Liver (tissue), 9 donors: ENCODE results near the gene COL27A1. TPM values are rescaled to one million over a fixed set of nuclear protein-coding genes. Genes with fewer than 3 reads are reported as not detected.

Experiments used
- DNase-seq: peaks from one replicate; pipeline ENCODE4 v3.0.0-alpha.2; 2017; ENCODE audit warnings: low spot score
- H3K27ac ChIP-seq, 2 donors: one replicate each; pipeline ENCODE4 v1.7.0; 2013; ENCODE audit warnings: inconsistent platforms in 2 of 2, low read length in 2 of 2, control low read depth in 1 of 2, low read depth in 1 of 2, mild to moderate bottlenecking in 1 of 2
- H3K27me3 ChIP-seq, 4 donors: one replicate each; pipeline versions ENCODE4 v1.6.1 to v1.7.0; 2013; ENCODE audit warnings: low read length in 3 of 4, inconsistent platforms in 1 of 4, mild to moderate bottlenecking in 1 of 4, moderate library complexity in 1 of 4; ENCODE audit not compliant: control insufficient read depth in 4 of 4, insufficient read depth in 4 of 4
- H3K36me3 ChIP-seq, 4 donors: one replicate each; pipeline versions ENCODE4 v1.6.1 to v1.7.0; 2013; ENCODE audit warnings: low read length in 3 of 4, mild to moderate bottlenecking in 3 of 4, low read depth in 1 of 4, moderate library complexity in 1 of 4; ENCODE audit not compliant: control insufficient read depth in 4 of 4, insufficient read depth in 3 of 4
- H3K4me1 ChIP-seq, 4 donors: one replicate each; pipeline versions ENCODE4 v1.6.1 to v1.7.0; 2013; ENCODE audit warnings: low read length in 3 of 4, mild to moderate bottlenecking in 3 of 4, moderate library complexity in 1 of 4; ENCODE audit not compliant: control insufficient read depth in 4 of 4, insufficient read depth in 4 of 4
- H3K4me3 ChIP-seq, 3 donors: one replicate each; pipeline versions ENCODE4 v1.6.1 to v1.7.0; 2013; ENCODE audit warnings: low read length in 3 of 3, control low read depth in 1 of 3, low read depth in 1 of 3, mild to moderate bottlenecking in 1 of 3
- H3K9ac ChIP-seq, 2 donors: one replicate each; pipeline ENCODE4 v1.7.0; 2013; ENCODE audit warnings: low read length in 2 of 2, mild to moderate bottlenecking in 2 of 2, moderate library complexity in 2 of 2, control low read depth in 1 of 2, low read depth in 1 of 2
- H3K9me3 ChIP-seq, 4 donors: one replicate each; pipeline versions ENCODE4 v1.6.1 to v1.7.0; 2013; ENCODE audit warnings: low read length in 3 of 4; ENCODE audit not compliant: control insufficient read depth in 4 of 4
- ATF3 ChIP-seq: IDR thresholded peaks from 2 replicates; pipeline ENCODE4 v1.6.1; 2016; ENCODE audit warnings: antibody characterized with exemption
- CTCF ChIP-seq: fragments of 150-350 bp; IDR thresholded peaks from 2 replicates; pipeline ENCODE4 v1.5.1; 2017; ENCODE audit warnings: improper control_type of control experiment, low read depth, low read length; ENCODE audit not compliant: missing input control
- FOXA2 ChIP-seq: IDR thresholded peaks from 2 replicates; pipeline ENCODE4 v1.6.1; 2016; ENCODE audit warnings: antibody characterized with exemption
- JUND ChIP-seq, 2 donors: IDR thresholded peaks; 2 replicates each; pipeline ENCODE4 v1.6.1; 2016; ENCODE audit warnings: antibody characterized with exemption in 2 of 2
- MAX ChIP-seq: IDR thresholded peaks from 2 replicates; pipeline ENCODE4 v1.6.1; 2016; ENCODE audit warnings: antibody characterized with exemption
- RAD21 ChIP-seq, 2 donors: IDR thresholded peaks; 2 replicates each; pipeline ENCODE4 v1.6.1; 2016; ENCODE audit warnings: antibody characterized with exemption in 2 of 2, mild to moderate bottlenecking in 2 of 2
- REST ChIP-seq: IDR thresholded peaks from 2 replicates; pipeline ENCODE4 v1.6.1; 2016; ENCODE audit warnings: antibody characterized with exemption, mild to moderate bottlenecking
- SP1 ChIP-seq: IDR thresholded peaks from 2 replicates; pipeline ENCODE4 v1.6.1; 2018; ENCODE audit warnings: antibody characterized with exemption, mild to moderate bottlenecking
- TAF1 ChIP-seq: conservative IDR thresholded peaks from 2 replicates; pipeline ENCODE4 v1.6.1; 2016; ENCODE audit warnings: antibody characterized with exemption, mild to moderate bottlenecking
- YY1 ChIP-seq: IDR thresholded peaks from 2 replicates; pipeline ENCODE4 v1.6.1; 2016; ENCODE audit warnings: antibody characterized with exemption, mild to moderate bottlenecking
- WGBS: extraction: QIAGEN DNeasy Blood & Tissue Kit; methylation state at CpG from one replicate; pipeline ENCODE4 v1.1.7; 2013; 5-methylcytosine and 5-hydroxymethylcytosine counted together
- polyA plus RNA-seq, 2 donors: library from polyadenylated mRNA; stranded (reverse) in 1 of 2; unstranded in 1 of 2; fragments of 200-250 nt in 1 of 2; fragments of >200 nt in 1 of 2; fragmentation: Nextera tagmentation in 1 of 2; extraction: Ambion mirVana in 1 of 2; gene quantifications; one replicate each; pipeline versions ENCODE4 v1.2.1 to v1.2.3, GENCODE V29; 2013 to 2015
- total RNA-seq, 2 donors: library from RNA; depleted of rRNA; stranded (reverse); fragments of >200 nt; gene quantifications; one replicate each; pipeline ENCODE4 v1.2.3, GENCODE V29; 2014
- donor health status: healthy.
- donor health status: healthy.
- donor health status: healthy.
- donor health status: healthy.
- donor health status: healthy.

Gene COL27A1
- total and polyA plus RNA-seq, 4 donors, result 7.0 to 20.4 (median 12.0) TPM

- Histone ChIP-seq H3K36me3 (peaks cover 0 to 16% (median 9%) of the 10 kb centered on the region in 4 donors), H3K9me3 (no peaks in the 10 kb centered on the region), H3K27me3 (no peaks in the 10 kb centered on the region), H3K4me1 (peaks cover 0 to 37% (median 16%) of the 10 kb centered on the region in 4 donors), H3K4me3 (no peak overlapping the region), H3K27ac (no peak overlapping the region), H3K9ac (no peak overlapping the region)
- DNase-seq, result peak; percentile 19
- 94% methylated on average over 4 of the region's 4 CpGs for WGBS
- no peak for TF ChIP-seq TAF1
- TF ChIP-seq FOXA2, result no peak
- TF ChIP-seq MAX, result no peak
- TF ChIP-seq SP1, result no peak
- no peak for TF ChIP-seq RAD21 (IDR thresholded peaks at IDR 0.05)
Measured at GRCh38 chr9:114303977-114304376, 148.6 kb downstream of the COL27A1 start.

GRCh38 chr9:114304416-114305188 lies 149.3 kb downstream of the COL27A1 start:
- no peaks in the 10 kb centered on the region for H3K9me3 ChIP-seq
- 90% methylated on average over 10 of the region's 10 CpGs for whole genome bisulfite sequencing

More at GRCh38 chr9:114304416-114305188, 149.3 kb downstream of the COL27A1 start:
- no peaks in the 10 kb centered on the region for H3K27me3 ChIP-seq
- TF ChIP-seq ATF3 (no peak), REST (no peak), MAX (no peak), YY1 (no peak), FOXA2 (no peak), JUND (IDR thresholded peaks at IDR 0.05) (no peak), CTCF (no peak)
- H3K9ac ChIP-seq, result no peak overlapping the region
- H3K27ac ChIP-seq, result no peak overlapping the region
- no peak overlapping the region for H3K4me3 ChIP-seq
- peaks cover 0 to 31% (median 14%) of the 10 kb centered on the region in 4 donors for H3K4me1 ChIP-seq
- DNase-seq, result peak; percentile 29
- peaks cover 0 to 16% (median 9%) of the 10 kb centered on the region in 4 donors for H3K36me3 ChIP-seq
